ENCODE data around the gene OIP5.
"Not testable (repeated sequence)": the region's sequence is repeated elsewhere in the genome, so short reads cannot be mapped to it uniquely, and the experiment has no call there.

Gene OIP5

GRCh38 chr15:41304149-41304770 lies 28.1 kb downstream of the OIP5 start:
- DNase-seq (ENCODE audit: low read depth, low spot score) = no peak
- no peak overlapping the region for H3K27ac ChIP-seq

GRCh38 chr15:41301587-41301986 lies 30.8 kb downstream of the OIP5 start:
- no peak for DNase-seq (ENCODE audit: low read depth, low spot score)
- no peak overlapping the region for H3K27ac ChIP-seq

GRCh38 chr15:41301139-41301538 lies 31.3 kb downstream of the OIP5 start:
- DNase-seq (ENCODE audit: low read depth, low spot score); H3K27ac ChIP-seq: not testable (repeated sequence)

- DNase-seq (ENCODE audit: low read depth, low spot score) = no peak
- H3K27ac ChIP-seq = no peak overlapping the region
Observed at GRCh38 chr15:41292521-41292920, 39.9 kb downstream of the OIP5 start.

- DNase-seq (ENCODE audit: low read depth, low spot score) = no peak
- H3K27ac ChIP-seq = no peak overlapping the region
Observed at GRCh38 chr15:41291065-41291631, 41.2 kb downstream of the OIP5 start.

- no peak for DNase-seq (ENCODE audit: low read depth, low spot score)
- H3K27ac ChIP-seq = no peak overlapping the region
Observed at GRCh38 chr15:41289953-41290352, 42.4 kb downstream of the OIP5 start.

- H3K27ac ChIP-seq = no peak overlapping the region
- DNase-seq (ENCODE audit: low read depth, low spot score) = no peak
Observed at GRCh38 chr15:41288464-41288863, 43.9 kb downstream of the OIP5 start.

GRCh38 chr15:41286665-41287333 lies 45.6 kb downstream of the OIP5 start:
- DNase-seq (ENCODE audit: low read depth, low spot score) = no peak
- H3K27ac ChIP-seq = no peak overlapping the region

- no peak for DNase-seq (ENCODE audit: low read depth, low spot score)
- H3K27ac ChIP-seq = peak overlapping the region; percentile 87
Observed at GRCh38 chr15:41285285-41285684, 47.1 kb downstream of the OIP5 start.

- H3K27ac ChIP-seq = peak overlapping the region; percentile 87
- DNase-seq (ENCODE audit: low read depth, low spot score) = no peak
Observed at GRCh38 chr15:41284427-41285177, 47.8 kb downstream of the OIP5 start.

GRCh38 chr15:41283653-41284426 lies 48.6 kb downstream of the OIP5 start:
- peak; percentile 97 for DNase-seq (ENCODE audit: low read depth, low spot score)

GRCh38 chr15:41282980-41283652 lies 49.3 kb downstream of the OIP5 start:
- H3K27ac ChIP-seq = peak overlapping the region; percentile 87

More at GRCh38 chr15:41283653-41284426, 48.6 kb downstream of the OIP5 start:
- H3K27ac ChIP-seq = peak overlapping the region; percentile 87

GRCh38 chr15:41282436-41282835 lies 50.0 kb downstream of the OIP5 start:
- DNase-seq (ENCODE audit: low read depth, low spot score) = not testable (repeated sequence)
- H3K27ac ChIP-seq = peak overlapping the region; percentile 87

More at GRCh38 chr15:41282980-41283652, 49.3 kb downstream of the OIP5 start:
- not testable (repeated sequence) for DNase-seq (ENCODE audit: low read depth, low spot score)

- peak overlapping the region; percentile 87 for H3K27ac ChIP-seq
- DNase-seq (ENCODE audit: low read depth, low spot score) = no peak
Observed at GRCh38 chr15:41281236-41281635, 51.2 kb downstream of the OIP5 start.

- H3K27ac ChIP-seq = no peak overlapping the region
- no peak for DNase-seq (ENCODE audit: low read depth, low spot score)
Observed at GRCh38 chr15:41279535-41280283, 52.7 kb downstream of the OIP5 start.

- no peak overlapping the region for H3K27ac ChIP-seq
- DNase-seq (ENCODE audit: low read depth, low spot score) = no peak
Observed at GRCh38 chr15:41278319-41278718, 54.1 kb downstream of the OIP5 start.

- peak overlapping the region; percentile 67 for H3K27ac ChIP-seq
- DNase-seq (ENCODE audit: low read depth, low spot score) = no peak
Observed at GRCh38 chr15:41276831-41277230, 55.6 kb downstream of the OIP5 start.

- no peak for DNase-seq (ENCODE audit: low read depth, low spot score)
- H3K27ac ChIP-seq = no peak overlapping the region
Observed at GRCh38 chr15:41269887-41270286, 62.5 kb downstream of the OIP5 start.

- no peak for DNase-seq (ENCODE audit: low read depth, low spot score)
- H3K27ac ChIP-seq = peak overlapping the region; percentile 18
Observed at GRCh38 chr15:41263891-41264351, 68.5 kb downstream of the OIP5 start.

Data from epithelial cell of prostate (primary cell).